ENCODE data around the gene CAPG.

Gene CAPG

DNA sequence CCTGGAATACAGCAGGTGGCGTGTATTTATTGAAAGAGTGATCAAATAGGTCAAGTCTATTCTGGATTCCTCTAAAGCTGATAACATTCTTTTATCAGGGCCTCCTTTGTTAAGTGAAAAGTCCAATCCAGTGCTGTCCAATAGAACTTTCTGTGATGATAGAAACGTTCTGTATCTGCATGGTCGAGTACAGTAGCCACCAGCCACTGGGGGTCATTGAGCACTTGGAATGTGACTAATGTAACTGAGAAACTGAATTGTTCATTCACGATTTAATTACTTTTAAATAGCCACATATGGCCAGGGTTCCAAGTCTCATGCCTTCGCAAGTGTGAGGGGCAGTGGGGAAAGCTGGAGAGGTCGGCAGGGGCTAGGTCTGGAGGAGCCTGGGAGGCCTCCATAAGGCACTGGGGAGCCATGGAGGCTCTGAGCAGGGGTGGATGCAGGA lies 28.9 kb upstream of the CAPG start:
- TF ChIP-seq POLR2A (IDR thresholded peaks at IDR 0.05; ENCODE audit: low read depth, low read length) (no peak), POU2F2 (IDR thresholded peaks at IDR 0.05; ENCODE audit: low read depth, low read length) (no peak), SPI1 (IDR thresholded peaks at IDR 0.05; ENCODE audit: low read depth, low read length) (no peak), PAX5 (IDR thresholded peaks at IDR 0.05; ENCODE audit: insufficient read depth, low read length, severe bottlenecking) (no peak), TAF1 (IDR thresholded peaks at IDR 0.05; ENCODE audit: low read depth, low read length) (no peak), POLR2AphosphoS5 (IDR thresholded peaks at IDR 0.05; ENCODE audit: low read depth, low read length) (no peak)
- FAIRE-seq (no peak), DNase-seq (ENCODE audit: insufficient read length, low spot score) (no peak)

DNA sequence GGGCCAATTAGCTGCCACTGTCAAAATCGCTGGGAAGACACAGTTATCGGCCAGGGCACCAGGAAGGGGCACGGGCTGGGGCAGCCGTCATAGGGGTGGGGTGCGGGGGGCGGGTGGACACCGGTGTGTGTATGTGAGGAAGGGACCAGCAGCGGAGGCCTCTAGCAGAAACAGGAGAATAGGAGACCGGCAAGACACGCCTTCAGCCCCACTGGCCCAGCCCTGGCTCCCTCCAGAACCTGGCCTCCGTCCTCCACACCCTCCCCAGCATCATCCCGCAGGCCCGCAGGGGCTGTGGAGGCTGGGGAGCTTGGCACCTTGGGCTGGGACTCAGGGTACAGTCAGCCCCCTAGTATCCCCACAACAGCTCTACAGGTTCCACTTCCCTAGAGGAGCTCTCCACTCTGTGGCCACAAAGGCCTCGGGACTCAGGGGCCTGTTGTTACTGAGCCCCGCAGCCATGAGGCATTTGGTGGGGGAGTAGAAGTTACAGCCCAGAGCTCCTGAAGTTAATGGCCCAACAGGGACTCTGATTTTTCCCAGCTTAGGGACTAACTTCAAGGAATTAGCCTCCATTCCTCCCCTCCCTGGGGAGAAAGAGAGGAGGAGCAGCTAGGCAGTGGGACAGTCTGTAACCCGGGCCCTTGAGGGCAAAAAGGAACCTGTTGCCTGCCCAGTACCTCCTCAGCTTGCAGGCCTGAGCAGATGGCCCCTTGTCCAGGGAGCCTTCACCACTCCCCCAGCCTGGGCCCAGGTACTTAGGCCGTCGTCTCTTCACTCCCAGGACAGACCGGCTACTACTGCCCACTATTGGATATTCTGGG lies 28.2 kb upstream of the CAPG start:
- TF ChIP-seq POLR2AphosphoS5 (IDR thresholded peaks at IDR 0.05; ENCODE audit: low read depth, low read length) = no peak
- no peak for TF ChIP-seq SPI1 (IDR thresholded peaks at IDR 0.05; ENCODE audit: low read depth, low read length)
- no peak for TF ChIP-seq TAF1 (IDR thresholded peaks at IDR 0.05; ENCODE audit: low read depth, low read length)
- TF ChIP-seq POLR2A (IDR thresholded peaks at IDR 0.05; ENCODE audit: low read depth, low read length) = no peak
- no peak for TF ChIP-seq PAX5 (IDR thresholded peaks at IDR 0.05; ENCODE audit: insufficient read depth, low read length, severe bottlenecking)
- TF ChIP-seq POU2F2 (IDR thresholded peaks at IDR 0.05; ENCODE audit: low read depth, low read length) = no peak
- DNase-seq (ENCODE audit: insufficient read length, low spot score) = no peak

DNA sequence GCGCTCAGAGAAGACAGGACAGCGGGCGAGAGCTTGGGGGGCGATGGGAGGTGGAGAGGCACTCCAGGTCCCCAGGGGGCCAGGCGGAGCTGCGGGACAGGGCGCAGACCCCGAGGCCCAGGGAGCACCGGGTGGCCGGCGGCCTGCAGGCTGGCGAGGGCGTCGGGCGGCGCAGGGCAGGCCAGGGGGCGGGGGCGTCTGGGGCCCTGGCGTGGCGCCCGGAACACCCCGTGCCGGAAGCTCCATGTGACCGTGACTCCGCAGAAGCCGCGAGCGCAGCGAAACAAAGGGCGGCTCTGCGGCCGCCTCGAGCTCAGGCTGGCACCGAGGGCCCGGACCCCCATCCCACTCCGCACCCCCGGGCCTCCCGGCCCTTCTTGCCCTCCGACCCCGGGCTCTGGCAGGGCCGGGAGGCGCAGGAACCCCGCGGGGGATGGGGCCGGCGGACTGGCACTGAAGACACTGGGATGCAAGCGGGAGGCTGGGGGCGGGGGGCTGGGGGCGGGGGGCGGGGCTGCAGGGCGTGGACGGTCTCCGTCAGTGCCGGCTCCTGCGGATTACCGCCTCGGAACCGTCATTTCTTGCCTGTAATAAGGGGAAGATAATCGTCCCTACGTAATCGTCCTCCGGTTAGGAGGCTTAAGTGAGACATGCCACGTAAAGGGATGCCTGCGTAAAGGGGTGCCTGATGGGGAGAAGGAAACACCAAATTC lies 27.5 kb upstream of the CAPG start:
- no peak for TF ChIP-seq POU2F2 (IDR thresholded peaks at IDR 0.05; ENCODE audit: low read depth, low read length)
- no peak for TF ChIP-seq SPI1 (IDR thresholded peaks at IDR 0.05; ENCODE audit: low read depth, low read length)
- no peak for TF ChIP-seq TAF1 (IDR thresholded peaks at IDR 0.05; ENCODE audit: low read depth, low read length)
- TF ChIP-seq POLR2AphosphoS5 (IDR thresholded peaks at IDR 0.05; ENCODE audit: low read depth, low read length) = 0 out of 2 replicates have a peak, but pooled peaks have one; percentile 42
- peak; percentile 35; the same call in 1 of the 2 replicates for TF ChIP-seq POLR2A (IDR thresholded peaks at IDR 0.05; ENCODE audit: low read depth, low read length)
- peak; percentile 83 for TF ChIP-seq PAX5 (IDR thresholded peaks at IDR 0.05; ENCODE audit: insufficient read depth, low read length, severe bottlenecking)
- DNase-seq (ENCODE audit: insufficient read length, low spot score) (peak; percentile 89), FAIRE-seq (peak; percentile 74)

More for the DNA sequence above, 28.2 kb upstream of the CAPG start:
- no peak for FAIRE-seq

DNA sequence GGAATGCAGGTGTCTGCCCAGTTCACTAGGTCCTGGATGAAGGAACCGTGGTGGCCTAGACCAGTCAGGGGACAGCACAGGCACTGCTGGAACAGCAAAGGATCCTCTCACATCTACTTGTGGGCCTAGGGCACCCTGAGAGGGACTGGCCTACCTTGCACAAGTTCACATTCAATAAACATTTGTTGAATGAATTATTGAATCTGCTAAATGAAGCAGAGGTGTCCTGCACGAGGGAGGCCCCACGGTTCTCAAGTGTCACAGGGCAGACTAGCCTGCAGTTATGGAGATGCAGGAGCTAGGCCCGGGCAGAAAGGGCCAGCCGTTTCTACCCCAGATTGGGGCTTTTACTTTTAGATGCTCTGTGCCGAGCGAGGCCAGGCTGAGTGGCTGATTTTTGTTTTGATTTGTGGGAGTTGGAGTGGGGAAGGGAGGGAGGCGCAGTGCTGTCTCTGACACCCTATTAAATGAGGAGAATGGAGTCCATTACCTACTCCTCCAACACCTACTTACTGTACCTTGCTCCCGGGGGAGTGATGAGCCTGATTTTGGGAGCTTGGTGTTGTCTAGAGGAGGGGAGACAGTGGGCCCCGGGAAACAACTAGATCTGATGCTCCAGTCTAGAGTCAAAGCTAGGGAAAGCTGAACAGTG lies 26.8 kb upstream of the CAPG start:
- FAIRE-seq (peak; percentile 61), DNase-seq (ENCODE audit: insufficient read length, low spot score) (no peak)
- TF ChIP-seq POLR2AphosphoS5 (IDR thresholded peaks at IDR 0.05; ENCODE audit: low read depth, low read length) = no peak
- TF ChIP-seq PAX5 (IDR thresholded peaks at IDR 0.05; ENCODE audit: insufficient read depth, low read length, severe bottlenecking) = no peak
- TF ChIP-seq POU2F2 (IDR thresholded peaks at IDR 0.05; ENCODE audit: low read depth, low read length) = no peak
- TF ChIP-seq TAF1 (IDR thresholded peaks at IDR 0.05; ENCODE audit: low read depth, low read length) = no peak
- TF ChIP-seq SPI1 (IDR thresholded peaks at IDR 0.05; ENCODE audit: low read depth, low read length) = no peak
- TF ChIP-seq POLR2A (IDR thresholded peaks at IDR 0.05; ENCODE audit: low read depth, low read length) = no peak

DNA sequence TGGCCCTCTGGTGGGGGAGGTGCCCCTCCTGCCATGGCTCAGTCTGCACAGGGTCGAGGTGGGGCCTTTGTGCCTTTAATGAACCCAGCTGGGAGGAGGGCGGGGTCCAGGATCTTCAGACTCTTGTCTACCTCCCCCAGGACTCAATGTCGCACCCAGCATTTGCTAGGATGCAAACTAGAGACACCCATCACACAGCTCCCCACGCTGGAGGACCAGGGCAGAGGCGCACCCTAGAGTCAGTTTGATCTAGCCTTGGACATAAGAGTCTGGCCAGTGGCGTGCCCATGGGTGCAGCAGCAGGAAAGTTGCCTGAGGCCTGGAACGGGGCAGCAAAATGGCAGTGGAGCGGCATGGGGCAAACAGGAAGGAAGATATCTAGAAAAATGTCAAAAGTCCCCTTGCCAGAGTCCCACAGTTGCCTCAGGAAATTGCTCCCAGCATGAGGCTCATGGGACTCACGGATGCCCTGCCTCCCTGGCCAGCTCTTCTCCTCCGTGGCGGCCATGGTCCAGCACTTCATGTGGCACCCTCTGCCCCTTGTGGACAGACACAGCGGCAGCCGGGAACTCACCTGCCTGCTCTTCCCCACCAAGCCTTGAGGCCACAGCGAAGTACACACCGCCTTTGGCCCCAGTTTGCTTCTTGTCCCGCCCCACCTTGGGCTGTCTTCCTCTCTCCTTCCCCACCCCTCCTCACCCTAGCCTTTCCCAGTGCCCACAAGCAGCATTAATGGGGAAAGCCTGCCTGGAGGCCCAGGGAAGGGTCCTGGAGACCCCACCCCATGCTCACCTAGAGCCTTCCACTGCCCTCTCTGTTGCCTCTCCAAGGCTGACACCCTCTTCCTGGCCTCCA lies 26.0 kb upstream of the CAPG start:
- no peak for DNase-seq (ENCODE audit: insufficient read length, low spot score)
- TF ChIP-seq POLR2A (IDR thresholded peaks at IDR 0.05; ENCODE audit: low read depth, low read length) (no peak), POU2F2 (IDR thresholded peaks at IDR 0.05; ENCODE audit: low read depth, low read length) (no peak), PAX5 (IDR thresholded peaks at IDR 0.05; ENCODE audit: insufficient read depth, low read length, severe bottlenecking) (no peak), POLR2AphosphoS5 (IDR thresholded peaks at IDR 0.05; ENCODE audit: low read depth, low read length) (no peak), TAF1 (IDR thresholded peaks at IDR 0.05; ENCODE audit: low read depth, low read length) (no peak), SPI1 (IDR thresholded peaks at IDR 0.05; ENCODE audit: low read depth, low read length) (no peak)
- FAIRE-seq = no peak

DNA sequence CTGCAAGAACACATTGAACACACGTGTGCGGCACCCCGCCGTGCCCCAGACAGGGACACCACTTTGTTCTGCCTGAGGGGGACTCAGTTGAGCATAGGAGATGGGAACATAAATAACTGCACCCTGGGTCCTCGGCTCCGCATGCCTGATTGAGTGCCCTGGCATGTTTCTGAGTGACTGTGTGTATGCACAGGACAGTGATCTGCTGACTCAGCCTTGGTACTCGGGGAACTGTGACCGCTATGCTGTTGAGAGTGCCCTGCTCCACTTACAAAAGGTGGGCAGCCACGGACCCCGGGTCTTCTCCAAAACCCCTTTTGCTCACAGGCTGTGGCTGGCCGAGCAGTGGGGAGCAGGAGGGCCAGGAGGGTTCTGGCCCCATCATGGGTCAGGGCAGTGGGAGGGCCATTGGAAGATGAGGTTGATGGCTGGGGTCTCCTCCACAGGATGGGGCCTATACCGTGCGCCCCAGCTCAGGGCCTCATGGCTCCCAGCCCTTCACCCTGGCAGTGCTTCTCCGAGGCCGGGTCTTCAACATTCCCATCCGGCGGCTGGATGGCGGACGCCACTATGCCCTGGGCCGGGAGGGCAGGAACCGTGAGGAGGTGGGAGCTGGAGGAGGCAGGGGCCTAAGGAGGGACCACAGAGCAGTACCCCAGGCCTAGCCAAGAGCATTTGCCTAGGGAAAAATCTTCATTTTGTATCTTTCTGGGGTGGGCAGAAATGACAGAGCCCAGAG lies 25.2 kb upstream of the CAPG start:
- FAIRE-seq = no peak
- no peak for DNase-seq (ENCODE audit: insufficient read length, low spot score)
- TF ChIP-seq POLR2AphosphoS5 (IDR thresholded peaks at IDR 0.05; ENCODE audit: low read depth, low read length) (no peak), PAX5 (IDR thresholded peaks at IDR 0.05; ENCODE audit: insufficient read depth, low read length, severe bottlenecking) (no peak), TAF1 (IDR thresholded peaks at IDR 0.05; ENCODE audit: low read depth, low read length) (no peak), POU2F2 (IDR thresholded peaks at IDR 0.05; ENCODE audit: low read depth, low read length) (no peak), POLR2A (IDR thresholded peaks at IDR 0.05; ENCODE audit: low read depth, low read length) (no peak), SPI1 (IDR thresholded peaks at IDR 0.05; ENCODE audit: low read depth, low read length) (no peak)

DNA sequence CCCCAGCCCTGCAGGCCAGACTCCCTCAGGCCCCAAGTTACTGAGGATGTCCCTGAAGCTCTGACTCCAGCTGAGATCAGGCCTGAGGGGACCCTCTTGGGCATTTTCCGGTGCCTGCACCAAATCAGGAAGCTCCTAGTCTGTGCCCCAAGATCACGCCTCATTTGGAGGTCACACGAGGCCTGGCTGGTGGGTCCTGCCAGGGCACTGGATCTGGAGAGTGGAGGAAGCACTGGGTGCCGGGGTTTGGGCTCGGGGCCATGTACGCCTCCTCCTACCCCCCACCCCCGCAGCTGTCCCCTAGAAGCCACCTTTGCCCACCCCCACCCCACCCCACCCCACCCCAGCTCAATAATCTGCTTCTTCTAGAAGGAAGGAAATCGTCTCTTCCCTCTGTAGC lies 24.5 kb upstream of the CAPG start:
- TF ChIP-seq POU2F2 (IDR thresholded peaks at IDR 0.05; ENCODE audit: low read depth, low read length) (no peak), POLR2A (IDR thresholded peaks at IDR 0.05; ENCODE audit: low read depth, low read length) (no peak), SPI1 (IDR thresholded peaks at IDR 0.05; ENCODE audit: low read depth, low read length) (no peak), POLR2AphosphoS5 (IDR thresholded peaks at IDR 0.05; ENCODE audit: low read depth, low read length) (no peak), TAF1 (IDR thresholded peaks at IDR 0.05; ENCODE audit: low read depth, low read length) (no peak), PAX5 (IDR thresholded peaks at IDR 0.05; ENCODE audit: insufficient read depth, low read length, severe bottlenecking) (no peak)
- FAIRE-seq (no peak), DNase-seq (ENCODE audit: insufficient read length, low spot score) (no peak)

Data from GM12891 (cell line).